Left hindlimb (tissue), 1 donor: ENCODE data around the gene SAP130.

ENCODE experiments used
- DNase-seq: peaks from one replicate; pipeline ENCODE4 v3.0.0-alpha.2; 2018

SAP130 gene

GRCh38 chr2:128027801-128028667, at the start of gene SAP130:
SAP130 (minus strand) TSS chr2:128028059; CDS start chr2:128026292, 1,767 bp downstream.
- peak; percentile 98 for DNase-seq

DNA sequence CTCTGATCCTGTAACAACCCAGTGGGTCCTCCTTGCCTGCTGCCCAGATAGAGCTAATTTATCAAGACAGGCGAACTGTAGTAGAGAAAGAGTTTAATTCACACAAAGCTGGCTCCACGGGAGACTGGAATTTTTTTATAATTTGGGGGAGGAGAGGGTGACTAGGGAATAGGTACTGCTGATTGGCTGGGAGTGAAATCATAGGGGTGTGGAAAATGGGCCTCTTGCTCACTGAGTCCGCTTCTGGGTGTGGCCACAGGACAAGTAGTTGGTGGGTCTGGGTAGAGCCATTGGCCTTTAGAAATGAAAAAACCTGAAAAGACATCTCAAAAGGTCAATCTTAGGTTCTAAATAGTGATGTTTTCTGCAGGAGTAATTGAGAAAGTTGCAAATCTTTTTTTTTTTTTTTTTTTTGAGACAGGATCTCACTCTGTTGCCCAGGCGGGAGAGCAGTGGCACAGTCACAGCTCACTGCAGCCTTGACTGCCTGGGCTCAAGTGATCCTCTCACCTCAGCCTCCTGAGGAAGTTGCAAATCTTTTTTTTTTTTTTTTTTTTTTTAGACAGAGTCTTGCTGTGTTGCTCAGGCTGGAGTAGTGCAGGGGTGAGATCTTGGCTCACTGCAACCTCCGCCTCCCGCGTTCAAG, 48.7 kb upstream of the SAP130 start:
- no peak for DNase-seq

- no peak for DNase-seq
These were observed 45.4 kb upstream of the SAP130 start for GRCh38 chr2:128073278-128073677.

DNA sequence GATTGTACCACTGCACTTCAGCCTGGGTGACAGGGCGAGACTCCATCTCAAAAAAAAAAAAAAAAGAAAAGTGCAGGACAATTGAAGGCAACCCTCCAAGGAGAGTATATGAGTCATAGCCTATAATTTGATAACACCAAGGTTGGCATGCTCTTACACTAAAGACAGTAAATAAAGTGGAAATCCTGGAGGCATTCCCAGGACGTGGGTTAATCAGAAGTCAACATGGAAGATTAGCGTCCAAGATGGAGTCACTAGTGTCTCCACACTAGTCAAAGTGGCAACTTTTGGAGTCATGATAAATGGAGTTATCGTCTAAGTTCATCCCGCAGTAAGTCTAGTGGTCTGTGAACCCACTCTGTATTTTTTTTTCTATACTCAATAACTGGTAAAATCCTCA, 41.9 kb upstream of the SAP130 start:
- DNase-seq, result no peak

DNA sequence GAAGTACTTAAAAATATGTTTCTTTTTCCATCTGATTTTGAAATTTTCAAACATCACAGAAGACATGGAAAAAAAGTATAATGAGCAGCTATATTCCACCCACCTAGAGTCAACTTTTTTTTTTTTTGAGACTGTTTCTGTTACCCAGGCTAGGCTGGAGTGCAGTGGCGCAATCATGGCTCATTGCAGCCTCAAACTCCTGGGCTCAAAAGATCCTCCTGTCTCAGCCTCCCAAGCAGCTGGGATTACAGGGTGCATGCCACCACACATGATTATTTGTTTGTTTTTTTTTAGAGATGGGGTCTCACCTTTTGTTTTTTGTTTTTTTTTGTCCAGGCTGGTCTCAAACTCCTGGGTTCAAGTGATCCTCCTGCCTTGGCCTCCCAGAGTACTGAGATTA, 36.5 kb upstream of the SAP130 start:
- DNase-seq, result no peak

DNA sequence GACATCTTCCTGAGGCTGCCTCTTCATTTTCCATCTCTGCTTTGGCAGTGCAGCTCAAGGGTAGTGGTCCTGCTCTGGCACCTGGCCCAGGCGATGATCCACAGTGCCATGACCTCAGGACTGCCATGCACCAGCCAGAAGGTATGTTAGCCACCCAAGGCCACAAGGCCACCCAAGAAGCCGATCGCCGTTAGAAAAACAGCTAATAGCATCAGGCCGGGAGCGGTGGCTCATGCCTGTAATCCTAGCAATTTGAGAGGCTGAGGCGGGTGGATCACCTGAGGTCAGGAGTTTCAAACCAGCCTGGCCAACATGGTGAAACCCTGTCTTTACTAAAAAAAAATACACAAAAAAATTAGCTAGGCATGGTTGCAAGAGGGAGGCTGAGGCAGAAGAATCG, 34.7 kb upstream of the SAP130 start:
- no peak for DNase-seq

GRCh38 chr2:128058114-128058513, 30.3 kb upstream of the SAP130 start:
- DNase-seq, result no peak

GRCh38 chr2:128057334-128057733, 29.5 kb upstream of the SAP130 start:
- no peak for DNase-seq

GRCh38 chr2:128054104-128054885, 26.4 kb upstream of the SAP130 start:
- DNase-seq, result no peak

- DNase-seq, result no peak
These were observed 25.5 kb upstream of the SAP130 start for GRCh38 chr2:128053331-128053730.

- no peak for DNase-seq
These were observed 15.2 kb upstream of the SAP130 start for GRCh38 chr2:128043041-128043440.

DNA sequence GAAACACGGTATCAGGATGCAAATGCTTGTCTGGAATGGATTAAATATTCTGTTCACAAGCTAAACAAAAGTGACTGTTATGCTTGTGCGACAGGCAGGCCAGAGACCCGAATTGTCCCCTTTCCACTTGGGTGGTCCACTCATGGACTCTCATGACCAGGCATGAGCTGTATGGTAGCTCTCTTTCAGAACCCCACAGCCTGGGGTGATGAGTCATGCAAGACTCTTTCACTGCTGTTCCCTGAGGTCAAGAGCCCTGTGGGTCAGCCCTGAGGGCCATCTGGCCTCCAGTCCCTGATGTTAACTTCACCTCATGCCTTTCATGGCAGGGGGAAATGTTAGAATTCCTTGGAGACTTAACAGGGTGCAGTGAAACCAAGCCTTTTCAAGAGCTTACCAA, 13.7 kb upstream of the SAP130 start:
- DNase-seq, result no peak

- no peak for DNase-seq
These were observed 12.4 kb upstream of the SAP130 start for GRCh38 chr2:128040166-128040771.

- DNase-seq, result no peak
These were observed 11.7 kb upstream of the SAP130 start for GRCh38 chr2:128039535-128039934.

- no peak for DNase-seq
These were observed 10.6 kb upstream of the SAP130 start for GRCh38 chr2:128038411-128038810.

- DNase-seq, result no peak
These were observed 9.8 kb upstream of the SAP130 start for GRCh38 chr2:128037649-128038048.

DNA sequence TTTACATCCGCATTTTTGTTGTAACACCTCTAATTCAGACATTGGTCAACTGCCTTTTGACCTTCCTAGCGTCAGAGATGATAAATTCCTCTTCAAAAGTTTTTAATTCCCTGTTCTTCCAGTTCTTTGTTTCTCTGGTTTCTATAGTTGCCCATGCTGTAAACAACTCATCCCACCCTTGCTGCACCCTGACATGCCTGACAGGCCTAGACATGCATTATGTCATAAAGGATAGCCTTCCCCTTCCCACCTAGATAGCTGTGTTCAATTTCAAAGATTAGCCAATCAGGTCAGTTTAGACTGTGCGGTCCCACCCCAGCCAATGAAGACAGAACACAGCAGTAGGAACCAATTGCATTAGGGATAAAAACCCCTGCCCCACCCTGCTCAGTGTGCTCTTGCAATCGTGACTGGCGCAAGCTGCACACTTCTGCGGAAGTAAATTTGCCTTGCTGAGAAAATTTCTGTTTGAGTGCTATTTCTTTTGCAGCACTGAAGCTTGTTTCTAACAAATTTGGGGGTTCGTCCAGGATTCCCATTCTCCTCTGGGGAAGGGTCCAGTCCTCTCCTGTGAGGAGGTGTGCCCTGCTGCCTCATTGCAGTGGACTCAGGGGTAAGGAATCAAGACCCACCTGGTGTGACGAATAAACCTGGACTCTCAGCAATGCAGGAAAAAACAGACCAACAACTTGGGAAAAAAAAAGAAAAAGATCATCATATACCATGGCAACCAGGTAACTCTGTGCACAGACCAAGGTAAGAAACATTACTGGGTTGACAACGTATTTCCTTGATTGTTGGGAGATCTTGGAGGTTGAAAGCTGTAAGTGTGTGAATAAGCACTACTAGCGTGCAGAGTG, 9.1 kb upstream of the SAP130 start:
- DNase-seq, result no peak

DNA sequence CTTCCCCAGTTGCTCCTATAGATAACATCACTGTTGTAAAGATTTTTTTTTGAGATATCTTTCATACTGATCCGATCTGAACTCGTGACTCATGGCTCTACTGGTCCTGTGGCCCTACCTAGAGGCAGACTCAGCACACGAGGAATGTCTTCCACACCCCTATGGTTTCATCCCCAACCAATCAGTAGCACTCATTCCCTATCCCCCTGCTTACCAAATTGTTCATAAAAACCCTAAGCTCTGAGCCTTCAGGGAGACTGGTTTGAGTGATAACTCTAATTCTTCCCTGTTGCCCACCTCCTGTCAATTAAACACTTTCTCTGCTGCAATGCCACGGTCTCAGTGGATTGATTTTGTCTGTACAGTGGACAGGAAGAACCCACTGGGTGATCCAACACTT, 4.2 kb upstream of the SAP130 start:
- no peak for DNase-seq

DNA sequence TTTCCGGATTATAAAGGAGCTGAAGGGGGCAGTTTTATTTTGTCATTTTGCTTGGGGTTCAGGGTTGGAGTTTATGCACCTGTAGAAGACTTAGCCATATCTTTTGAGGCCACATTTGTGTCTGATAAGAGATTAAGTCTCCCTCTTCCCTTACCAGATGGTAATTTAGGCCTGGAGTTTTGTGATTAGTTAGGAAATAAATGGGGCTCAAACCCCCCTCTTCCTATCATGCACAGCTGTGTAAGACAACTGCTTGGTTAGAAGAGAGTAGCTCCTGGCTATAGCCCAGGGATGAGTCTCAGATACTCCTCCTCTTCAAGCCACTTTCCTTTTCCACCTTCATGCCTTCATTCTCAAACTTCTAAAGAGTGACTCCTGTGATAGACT, 802 bp upstream of the SAP130 start:
- DNase-seq, result no peak

DNA sequence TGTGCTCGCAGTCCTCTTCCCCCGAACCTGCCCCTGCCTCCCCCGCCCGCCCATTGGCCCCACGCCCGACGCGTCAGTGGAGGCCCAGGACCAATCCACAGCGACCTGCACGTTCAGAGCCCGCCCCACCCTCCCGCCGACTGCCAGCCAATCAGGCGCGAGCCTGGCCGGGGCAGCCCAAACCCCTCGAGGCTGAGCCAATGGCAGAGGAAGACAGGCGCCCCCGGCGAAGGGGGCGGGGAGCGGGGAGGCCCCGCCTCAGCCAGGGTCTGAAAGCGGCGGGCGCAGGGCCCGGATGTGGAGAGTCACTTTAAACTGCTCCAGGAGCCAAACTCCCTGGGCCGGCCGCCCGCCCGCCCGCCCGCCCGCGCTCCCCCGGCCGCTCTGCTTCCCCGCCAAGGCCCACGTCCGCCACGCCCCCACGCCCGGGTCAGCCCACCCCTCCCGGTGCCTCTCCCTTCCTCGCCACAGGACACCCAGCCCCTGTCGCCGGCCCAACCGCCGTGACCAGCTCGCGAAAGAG, 520 bp downstream of the SAP130 start:
- peak; percentile 100 for DNase-seq

GRCh38 chr2:128026448-128027277, 1.2 kb downstream of the SAP130 start:
- DNase-seq, result no peak
